ENCODE measurements around the gene CCDC170. TPM values are rescaled to one million over a fixed set of nuclear protein-coding genes. Genes with fewer than 3 reads are reported as not detected.
A peak's percentile ranks its signal among the peaks of the same experiment; 100 is the strongest.

CCDC170 gene
- total RNA-seq, 1 experiment from 2014 or later = not detected

DNA sequence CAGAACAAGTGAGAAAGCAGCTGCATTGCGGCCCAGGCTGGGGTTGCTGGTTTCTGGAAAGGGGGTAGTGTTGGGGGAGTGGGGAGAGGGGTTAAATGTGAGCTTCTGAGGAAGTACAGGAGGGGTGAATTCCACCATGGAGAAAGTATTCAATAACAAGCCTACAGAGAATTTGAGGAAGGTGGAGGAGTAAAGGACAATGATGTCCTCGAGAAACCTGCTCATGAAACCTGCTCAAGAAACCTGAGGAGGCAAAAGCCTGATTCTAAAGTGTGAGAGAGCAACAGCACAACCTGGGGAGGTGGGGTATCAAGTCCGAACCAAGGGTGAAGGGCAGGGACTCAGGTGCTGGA, 175.4 kb downstream of the CCDC170 start:
- no peaks in the 10 kb centered on the region for H3F3A ChIP-seq (ENCODE audit: low read length, unreplicated experiment)
- H4K20me1 ChIP-seq (ENCODE audit: low read length) = no peaks in the 10 kb centered on the region
- no peak overlapping the region for H3K9ac ChIP-seq (ENCODE audit: low read length)
- H3K9me3 ChIP-seq (ENCODE audit: low read length) = no peaks in the 10 kb centered on the region
- no peaks in the 10 kb centered on the region for H3K79me2 ChIP-seq (ENCODE audit: low read length)
- H3K4me2 ChIP-seq (ENCODE audit: low read length) = peak overlapping the region; percentile 76
- no peak overlapping the region for H3K4me3 ChIP-seq (ENCODE audit: low read length)
- CTCF ChIA-PET = interaction anchor here (0.6 kb wide), 2 partner anchors 10 to 224 kb away, joined by 3 to 5 read pairs; no protein-coding TSS in a partner anchor
- H2AFZ ChIP-seq (ENCODE audit: low read length) = peak overlapping the region; percentile 68
- ATAC-seq (no peak), DNase-seq (no peak)
- H3K27me3 ChIP-seq (ENCODE audit: low read length) = no peaks in the 10 kb centered on the region
- H3K9me2 ChIP-seq (replicated peaks; ENCODE audit: low read length) = no peaks in the 10 kb centered on the region
- no TSS peak for BruUV-seq (replicated peaks)
- POLR2A ChIA-PET (ENCODE audit: unreplicated experiment) = interaction anchor here (0.5 kb wide), 1 partner anchor 803 kb away, joined by 3 read pairs; no protein-coding TSS in a partner anchor
- H3K4me1 ChIP-seq (ENCODE audit: insufficient read depth, low read length) = peaks cover 27% of the 10 kb centered on the region
- no peaks in the 10 kb centered on the region for H3K36me3 ChIP-seq (ENCODE audit: low read depth, low read length)
- intact Hi-C loops (cut with micrococcal nuclease) = no loop called here
- peak overlapping the region; percentile 61 for H3K27ac ChIP-seq (ENCODE audit: low read length)
- TF ChIP-seq, protein P1, sequence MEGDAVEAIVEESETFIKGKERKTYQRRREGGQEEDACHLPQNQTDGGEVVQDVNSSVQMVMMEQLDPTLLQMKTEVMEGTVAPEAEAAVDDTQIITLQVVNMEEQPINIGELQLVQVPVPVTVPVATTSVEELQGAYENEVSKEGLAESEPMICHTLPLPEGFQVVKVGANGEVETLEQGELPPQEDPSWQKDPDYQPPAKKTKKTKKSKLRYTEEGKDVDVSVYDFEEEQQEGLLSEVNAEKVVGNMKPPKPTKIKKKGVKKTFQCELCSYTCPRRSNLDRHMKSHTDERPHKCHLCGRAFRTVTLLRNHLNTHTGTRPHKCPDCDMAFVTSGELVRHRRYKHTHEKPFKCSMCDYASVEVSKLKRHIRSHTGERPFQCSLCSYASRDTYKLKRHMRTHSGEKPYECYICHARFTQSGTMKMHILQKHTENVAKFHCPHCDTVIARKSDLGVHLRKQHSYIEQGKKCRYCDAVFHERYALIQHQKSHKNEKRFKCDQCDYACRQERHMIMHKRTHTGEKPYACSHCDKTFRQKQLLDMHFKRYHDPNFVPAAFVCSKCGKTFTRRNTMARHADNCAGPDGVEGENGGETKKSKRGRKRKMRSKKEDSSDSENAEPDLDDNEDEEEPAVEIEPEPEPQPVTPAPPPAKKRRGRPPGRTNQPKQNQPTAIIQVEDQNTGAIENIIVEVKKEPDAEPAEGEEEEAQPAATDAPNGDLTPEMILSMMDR (conservative IDR thresholded peaks at IDR 0.05; ENCODE audit: low read depth, low read length) = no peak
- TF ChIP-seq EZH2phosphoT487 (IDR thresholded peaks at IDR 0.05; ENCODE audit: borderline replicate concordance, low read length) (no peak), EZH2 (IDR thresholded peaks at IDR 0.05; ENCODE audit: low read length, unreplicated experiment) (no peak)

DNA sequence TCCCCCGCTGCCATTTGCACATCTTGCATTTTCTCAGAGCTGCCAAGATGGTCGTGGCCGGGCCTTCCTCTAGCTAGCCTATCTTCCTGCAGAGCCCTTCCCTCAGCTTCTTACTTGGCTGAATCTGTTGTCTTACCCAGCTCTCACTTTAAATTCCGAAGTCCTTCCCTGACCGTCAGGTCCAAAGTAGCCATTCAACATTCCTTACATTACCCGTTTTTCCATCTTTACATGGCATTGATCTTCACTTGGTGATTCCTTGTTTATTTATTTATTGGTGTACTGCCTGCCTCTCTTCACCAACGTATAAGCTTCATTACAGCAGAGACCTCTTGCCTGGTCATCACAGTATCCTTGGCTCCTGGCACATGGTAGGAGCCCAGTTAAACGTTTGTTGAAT, 176.3 kb downstream of the CCDC170 start:
- CTCF ChIA-PET = no interaction called here
- no TSS peak for BruUV-seq (replicated peaks)

More for the DNA sequence above, 176.3 kb downstream of the CCDC170 start:
- Histone ChIP-seq H3K4me2 (ENCODE audit: low read length) (no peak overlapping the region), H3K4me1 (ENCODE audit: insufficient read depth, low read length) (peaks cover 24% of the 10 kb centered on the region), H3K79me2 (ENCODE audit: low read length) (no peaks in the 10 kb centered on the region), H3K27me3 (ENCODE audit: low read length) (no peaks in the 10 kb centered on the region), H3K9me2 (replicated peaks; ENCODE audit: low read length) (no peaks in the 10 kb centered on the region), H2AFZ (ENCODE audit: low read length) (no peak overlapping the region), H4K20me1 (ENCODE audit: low read length) (no peaks in the 10 kb centered on the region), H3K27ac (ENCODE audit: low read length) (no peak overlapping the region), H3K9ac (ENCODE audit: low read length) (no peak overlapping the region), H3F3A (ENCODE audit: low read length, unreplicated experiment) (no peaks in the 10 kb centered on the region), H3K4me3 (ENCODE audit: low read length) (no peak overlapping the region), H3K9me3 (ENCODE audit: low read length) (no peaks in the 10 kb centered on the region), H3K36me3 (ENCODE audit: low read depth, low read length) (no peaks in the 10 kb centered on the region)
- no peak for DNase-seq
- TF ChIP-seq, protein P1 (conservative IDR thresholded peaks at IDR 0.05; ENCODE audit: low read depth, low read length) = no peak
- TF ChIP-seq EZH2phosphoT487 (IDR thresholded peaks at IDR 0.05; ENCODE audit: borderline replicate concordance, low read length) (no peak), EZH2 (IDR thresholded peaks at IDR 0.05; ENCODE audit: low read length, unreplicated experiment) (no peak)
- intact Hi-C loops (cut with micrococcal nuclease) = no loop called here
- ATAC-seq = no peak
- POLR2A ChIA-PET (ENCODE audit: unreplicated experiment) = no interaction called here

Other genes with a start within 250 kb of the CCDC170 start
- gene ZBTB2, start 102.5 kb upstream of the CCDC170 start, total RNA-seq (2014; rRNA removed) = 17.5 and 20.3 TPM in 2 replicates
- gene RMND1, start 41.9 kb upstream of the CCDC170 start, total RNA-seq (2014; rRNA removed) = 13.9 and 20.8 TPM in 2 replicates